HepG2 (cell line): ENCODE measurements around the gene COG1. TPM values are rescaled to one million over a fixed set of nuclear protein-coding genes. Genes with fewer than 3 reads are reported as not detected.

Experiments used
- AGO2 ChIP-seq: fragments of 200-400 bp; formaldehyde crosslinking; optimal IDR thresholded peaks from 2 replicates; pipeline ENCODE3; 2017; ENCODE audit warnings: mild to moderate bottlenecking, low read depth, low read length, moderate library complexity
- ATF7-NPFF ChIP-seq: sonication (generic); formaldehyde crosslinking; IDR thresholded peaks from 2 replicates; pipeline ENCODE4 v1.8.1; 2023; ENCODE audit warnings: mild to moderate bottlenecking, low read depth, missing genetic modification reagents, moderate library complexity
- HNRNPK ChIP-seq: fragments of 200-400 bp; formaldehyde crosslinking; IDR thresholded peaks from 2 replicates; pipeline ENCODE4 v1.6.1; 2018; ENCODE audit warnings: low read length, low read depth, moderate library complexity, mild to moderate bottlenecking; ENCODE audit not compliant: poor library complexity, severe bottlenecking
- NFKB2 ChIP-seq: sonication (generic); formaldehyde crosslinking; IDR thresholded peaks from 2 replicates; pipeline ENCODE4 v1.4.0; 2020; ENCODE audit warnings: missing genetic modification reagents, borderline replicate concordance
- PTBP1 ChIP-seq: fragments of 200-400 bp; formaldehyde crosslinking; IDR thresholded peaks from 2 replicates; pipeline ENCODE4 v1.6.1; 2018; ENCODE audit warnings: low read length, low read depth; ENCODE audit not compliant: poor library complexity, severe bottlenecking
- SMAD3 ChIP-seq: sonication (generic); formaldehyde crosslinking; IDR thresholded peaks from 2 replicates; pipeline ENCODE4 v1.4.0; 2020; ENCODE audit warnings: missing genetic modification reagents
- SOX5 ChIP-seq: IDR thresholded peaks from 2 replicates; pipeline ENCODE4 v1.6.1; 2016; ENCODE audit warnings: borderline replicate concordance
- YY1 ChIP-seq: IDR thresholded peaks from 2 replicates; pipeline ENCODE4 v1.6.1; 2011; ENCODE audit warnings: low read length, low read depth, moderate library complexity, mild to moderate bottlenecking; ENCODE audit not compliant: insufficient read depth, insufficient replicate concordance
- ZBTB7B ChIP-seq: sonication (generic); formaldehyde crosslinking; IDR thresholded peaks from 2 replicates; pipeline ENCODE4 v1.4.0; 2020; ENCODE audit warnings: missing genetic modification reagents
- ZNF207 ChIP-seq: fragments of 450-650 bp; IDR thresholded peaks from 2 replicates; pipeline ENCODE4 v1.6.1; 2016; ENCODE audit warnings: antibody characterized with exemption, borderline replicate concordance
- ZNF230 ChIP-seq: sonication (generic); formaldehyde crosslinking; IDR thresholded peaks from 2 replicates; pipeline ENCODE4 v1.4.0; 2020; ENCODE audit warnings: mild to moderate bottlenecking, missing genetic modification reagents
- ZNF30 ChIP-seq: sonication (generic); formaldehyde crosslinking; IDR thresholded peaks from 2 replicates; pipeline ENCODE4 v1.5.0; 2020; ENCODE audit warnings: mild to moderate bottlenecking, missing genetic modification reagents
- ZNF354B ChIP-seq: sonication (generic); formaldehyde crosslinking; IDR thresholded peaks from 2 replicates; pipeline ENCODE4 v1.8.0; 2022; ENCODE audit warnings: mild to moderate bottlenecking, missing genetic modification reagents
- ZNF431 ChIP-seq: sonication (generic); formaldehyde crosslinking; IDR thresholded peaks from 2 replicates; pipeline ENCODE4 v1.9.0; 2022; ENCODE audit warnings: missing genetic modification reagents, low read depth, mild to moderate bottlenecking, borderline replicate concordance
- ZNF562 ChIP-seq: sonication (generic); formaldehyde crosslinking; IDR thresholded peaks from 2 replicates; pipeline ENCODE4 v1.8.0; 2022; ENCODE audit warnings: missing genetic modification reagents, borderline replicate concordance
- polyA plus RNA-seq, 8 experiments: library from polyadenylated mRNA; depleted of rRNA in 3 of 8; stranded (reverse) in 7 of 8; unstranded in 1 of 8; fragments of >200 nt; fragmentation: Illumina TruSeq in 4 of 8; extraction: Trizol in 4 of 8; gene quantifications; 2 replicates each; pipeline versions ENCODE4 v1.2.1 to v1.2.3, GENCODE V29; 2011 to 2016; ENCODE audit warnings: low read depth in 4 of 8, missing spikeins in 1 of 8, mixed read lengths in 1 of 8; ENCODE audit not compliant: insufficient read depth in 1 of 8
- total RNA-seq, 5 experiments: library from RNA; depleted of rRNA; stranded (reverse); fragments of >200 nt; fragmentation: Illumina TruSeq; extraction: Trizol; gene quantifications; 2 replicates each; pipeline ENCODE4 v1.2.3, GENCODE V29; 2016; ENCODE audit warnings: low read depth in 1 of 5
- TF ChIP-seq, protein P1 (sequence below): IDR thresholded peaks from 2 replicates; pipeline ENCODE4 v1.6.1; 2012; ENCODE audit warnings: low read depth, low read length, improper control_type of control experiment
- TF ChIP-seq, protein P2 (sequence below): sonication (generic); formaldehyde crosslinking; IDR thresholded peaks from 2 replicates; pipeline ENCODE4 v1.8.1; 2023; ENCODE audit warnings: mild to moderate bottlenecking, missing genetic modification reagents, borderline replicate concordance
- TF ChIP-seq, protein P3 (sequence below): sonication (generic); formaldehyde crosslinking; IDR thresholded peaks from 2 replicates; pipeline ENCODE4 v1.4.0; 2020; ENCODE audit warnings: missing genetic modification reagents
- TF ChIP-seq, protein P4 (sequence below): sonication (generic); formaldehyde crosslinking; IDR thresholded peaks from 2 replicates; pipeline ENCODE4 v1.4.0; 2020; ENCODE audit warnings: missing genetic modification reagents; ENCODE audit errors: not compliant biosample characterization
- TF ChIP-seq, protein P5 (sequence below): sonication (generic); formaldehyde crosslinking; IDR thresholded peaks from 2 replicates; pipeline ENCODE4 v1.4.0; 2020; ENCODE audit warnings: mild to moderate bottlenecking, missing genetic modification reagents
- TF ChIP-seq, protein P6 (sequence below): sonication (generic); formaldehyde crosslinking; IDR thresholded peaks from 2 replicates; pipeline ENCODE4 v1.5.0; 2020; ENCODE audit warnings: mild to moderate bottlenecking, missing genetic modification reagents, moderate library complexity
- TF ChIP-seq, protein P7 (sequence below): sonication (generic); formaldehyde crosslinking; IDR thresholded peaks from 2 replicates; pipeline ENCODE4 v1.8.0; 2022; ENCODE audit warnings: mild to moderate bottlenecking, missing genetic modification reagents; ENCODE audit not compliant: insufficient replicate concordance

COG1 gene
- total and polyA plus RNA-seq, 2 of the 13 experiments (the other 11 are each of a cell fraction or from before 2014, with no cell fraction given), result 36.6 to 39.7 TPM

DNA sequence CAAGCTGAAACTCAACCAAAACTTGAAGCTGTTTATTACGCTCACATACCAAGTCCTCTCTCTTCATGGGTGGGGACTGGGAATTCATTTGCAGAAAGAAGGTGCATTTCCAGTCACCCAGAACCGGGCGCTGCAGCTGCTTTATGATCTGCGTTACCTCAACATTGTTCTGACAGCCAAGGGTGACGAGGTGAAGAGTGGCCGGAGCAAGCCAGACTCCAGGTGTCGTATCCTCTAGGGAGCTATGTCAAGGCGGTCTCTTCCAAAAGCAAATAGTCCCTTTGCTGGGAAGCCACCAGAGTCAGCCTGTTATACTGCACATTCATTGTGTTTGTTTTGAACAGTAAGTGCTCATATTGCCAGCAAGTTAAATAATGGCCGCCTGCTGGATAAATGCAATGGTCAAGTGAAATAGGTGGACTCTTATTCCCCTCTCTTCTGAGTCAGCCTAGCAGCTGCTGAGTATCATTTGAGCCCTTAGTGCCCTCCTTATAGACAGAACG lies 12.7 kb downstream of the COG1 start (continued):
- TF ChIP-seq, protein P1, sequence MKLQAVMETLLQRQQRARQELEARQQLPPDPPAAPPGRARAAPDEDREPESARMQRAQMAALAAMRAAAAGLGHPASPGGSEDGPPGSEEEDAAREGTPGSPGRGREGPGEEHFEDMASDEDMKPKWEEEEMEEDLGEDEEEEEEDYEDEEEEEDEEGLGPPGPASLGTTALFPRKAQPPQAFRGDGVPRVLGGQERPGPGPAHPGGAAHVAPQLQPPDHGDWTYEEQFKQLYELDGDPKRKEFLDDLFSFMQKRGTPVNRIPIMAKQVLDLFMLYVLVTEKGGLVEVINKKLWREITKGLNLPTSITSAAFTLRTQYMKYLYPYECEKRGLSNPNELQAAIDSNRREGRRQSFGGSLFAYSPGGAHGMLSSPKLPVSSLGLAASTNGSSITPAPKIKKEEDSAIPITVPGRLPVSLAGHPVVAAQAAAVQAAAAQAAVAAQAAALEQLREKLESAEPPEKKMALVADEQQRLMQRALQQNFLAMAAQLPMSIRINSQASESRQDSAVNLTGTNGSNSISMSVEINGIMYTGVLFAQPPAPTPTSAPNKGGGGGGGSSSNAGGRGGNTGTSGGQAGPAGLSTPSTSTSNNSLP, result no peak
- no peak for TF ChIP-seq ZNF354B (CRISPR knock-in tag)
- TF ChIP-seq AGO2, result no peak
- TF ChIP-seq, protein P2, sequence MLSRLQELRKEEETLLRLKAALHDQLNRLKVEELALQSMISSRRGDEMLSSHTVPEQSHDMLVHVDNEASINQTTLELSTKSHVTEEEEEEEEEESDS (CRISPR knock-in tag), result no peak
- TF ChIP-seq NFKB2 (CRISPR knock-in tag), result no peak
- TF ChIP-seq ZNF562 (CRISPR knock-in tag), result no peak
- TF ChIP-seq ZNF30, result no peak
- TF ChIP-seq ATF7-NPFF (CRISPR knock-in tag), result peak; percentile 27; the same call in 1 of the 2 replicates
- TF ChIP-seq SOX5, result peak; percentile 63
- no peak for TF ChIP-seq ZNF431 (CRISPR knock-in tag)
- peak; percentile 38; the same call in 1 of the 2 replicates for TF ChIP-seq ZBTB7B (CRISPR knock-in tag)
- no peak for TF ChIP-seq SMAD3
- no peak for TF ChIP-seq HNRNPK
- TF ChIP-seq, protein P3, sequence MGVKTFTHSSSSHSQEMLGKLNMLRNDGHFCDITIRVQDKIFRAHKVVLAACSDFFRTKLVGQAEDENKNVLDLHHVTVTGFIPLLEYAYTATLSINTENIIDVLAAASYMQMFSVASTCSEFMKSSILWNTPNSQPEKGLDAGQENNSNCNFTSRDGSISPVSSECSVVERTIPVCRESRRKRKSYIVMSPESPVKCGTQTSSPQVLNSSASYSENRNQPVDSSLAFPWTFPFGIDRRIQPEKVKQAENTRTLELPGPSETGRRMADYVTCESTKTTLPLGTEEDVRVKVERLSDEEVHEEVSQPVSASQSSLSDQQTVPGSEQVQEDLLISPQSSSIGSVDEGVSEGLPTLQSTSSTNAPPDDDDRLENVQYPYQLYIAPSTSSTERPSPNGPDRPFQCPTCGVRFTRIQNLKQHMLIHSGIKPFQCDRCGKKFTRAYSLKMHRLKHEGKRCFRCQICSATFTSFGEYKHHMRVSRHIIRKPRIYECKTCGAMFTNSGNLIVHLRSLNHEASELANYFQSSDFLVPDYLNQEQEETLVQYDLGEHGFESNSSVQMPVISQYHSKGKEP (CRISPR knock-in tag), result no peak
- no peak for TF ChIP-seq ZNF230 (CRISPR knock-in tag)
- TF ChIP-seq PTBP1, result no peak
- TF ChIP-seq, protein P4, sequence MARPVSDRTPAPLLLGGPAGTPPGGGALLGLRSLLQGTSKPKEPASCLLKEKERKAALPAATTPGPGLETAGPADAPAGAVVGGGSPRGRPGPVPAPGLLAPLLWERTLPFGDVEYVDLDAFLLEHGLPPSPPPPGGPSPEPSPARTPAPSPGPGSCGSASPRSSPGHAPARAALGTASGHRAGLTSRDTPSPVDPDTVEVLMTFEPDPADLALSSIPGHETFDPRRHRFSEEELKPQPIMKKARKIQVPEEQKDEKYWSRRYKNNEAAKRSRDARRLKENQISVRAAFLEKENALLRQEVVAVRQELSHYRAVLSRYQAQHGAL (CRISPR knock-in tag), result no peak
- peak; percentile 55 for TF ChIP-seq YY1
- TF ChIP-seq, protein P5, sequence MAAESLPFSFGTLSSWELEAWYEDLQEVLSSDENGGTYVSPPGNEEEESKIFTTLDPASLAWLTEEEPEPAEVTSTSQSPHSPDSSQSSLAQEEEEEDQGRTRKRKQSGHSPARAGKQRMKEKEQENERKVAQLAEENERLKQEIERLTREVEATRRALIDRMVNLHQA (CRISPR knock-in tag), result no peak
- TF ChIP-seq, protein P6, sequence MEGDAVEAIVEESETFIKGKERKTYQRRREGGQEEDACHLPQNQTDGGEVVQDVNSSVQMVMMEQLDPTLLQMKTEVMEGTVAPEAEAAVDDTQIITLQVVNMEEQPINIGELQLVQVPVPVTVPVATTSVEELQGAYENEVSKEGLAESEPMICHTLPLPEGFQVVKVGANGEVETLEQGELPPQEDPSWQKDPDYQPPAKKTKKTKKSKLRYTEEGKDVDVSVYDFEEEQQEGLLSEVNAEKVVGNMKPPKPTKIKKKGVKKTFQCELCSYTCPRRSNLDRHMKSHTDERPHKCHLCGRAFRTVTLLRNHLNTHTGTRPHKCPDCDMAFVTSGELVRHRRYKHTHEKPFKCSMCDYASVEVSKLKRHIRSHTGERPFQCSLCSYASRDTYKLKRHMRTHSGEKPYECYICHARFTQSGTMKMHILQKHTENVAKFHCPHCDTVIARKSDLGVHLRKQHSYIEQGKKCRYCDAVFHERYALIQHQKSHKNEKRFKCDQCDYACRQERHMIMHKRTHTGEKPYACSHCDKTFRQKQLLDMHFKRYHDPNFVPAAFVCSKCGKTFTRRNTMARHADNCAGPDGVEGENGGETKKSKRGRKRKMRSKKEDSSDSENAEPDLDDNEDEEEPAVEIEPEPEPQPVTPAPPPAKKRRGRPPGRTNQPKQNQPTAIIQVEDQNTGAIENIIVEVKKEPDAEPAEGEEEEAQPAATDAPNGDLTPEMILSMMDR (CRISPR knock-in tag), result 0 out of 2 replicates have a peak, but pooled peaks have one; percentile 22
- TF ChIP-seq ZNF207, result no peak
- TF ChIP-seq, protein P7, sequence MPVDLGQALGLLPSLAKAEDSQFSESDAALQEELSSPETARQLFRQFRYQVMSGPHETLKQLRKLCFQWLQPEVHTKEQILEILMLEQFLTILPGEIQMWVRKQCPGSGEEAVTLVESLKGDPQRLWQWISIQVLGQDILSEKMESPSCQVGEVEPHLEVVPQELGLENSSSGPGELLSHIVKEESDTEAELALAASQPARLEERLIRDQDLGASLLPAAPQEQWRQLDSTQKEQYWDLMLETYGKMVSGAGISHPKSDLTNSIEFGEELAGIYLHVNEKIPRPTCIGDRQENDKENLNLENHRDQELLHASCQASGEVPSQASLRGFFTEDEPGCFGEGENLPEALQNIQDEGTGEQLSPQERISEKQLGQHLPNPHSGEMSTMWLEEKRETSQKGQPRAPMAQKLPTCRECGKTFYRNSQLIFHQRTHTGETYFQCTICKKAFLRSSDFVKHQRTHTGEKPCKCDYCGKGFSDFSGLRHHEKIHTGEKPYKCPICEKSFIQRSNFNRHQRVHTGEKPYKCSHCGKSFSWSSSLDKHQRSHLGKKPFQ (CRISPR knock-in tag), result no peak
